CD4-positive, alpha-beta T cell treated with Interleukin-21 for 1 hour (primary cell): ENCODE data around the gene PRDM8.

Experiments used
- DNase-seq: peaks from one replicate; pipeline ENCODE4 v3.0.0-alpha.2; 2020

Gene PRDM8

DNA sequence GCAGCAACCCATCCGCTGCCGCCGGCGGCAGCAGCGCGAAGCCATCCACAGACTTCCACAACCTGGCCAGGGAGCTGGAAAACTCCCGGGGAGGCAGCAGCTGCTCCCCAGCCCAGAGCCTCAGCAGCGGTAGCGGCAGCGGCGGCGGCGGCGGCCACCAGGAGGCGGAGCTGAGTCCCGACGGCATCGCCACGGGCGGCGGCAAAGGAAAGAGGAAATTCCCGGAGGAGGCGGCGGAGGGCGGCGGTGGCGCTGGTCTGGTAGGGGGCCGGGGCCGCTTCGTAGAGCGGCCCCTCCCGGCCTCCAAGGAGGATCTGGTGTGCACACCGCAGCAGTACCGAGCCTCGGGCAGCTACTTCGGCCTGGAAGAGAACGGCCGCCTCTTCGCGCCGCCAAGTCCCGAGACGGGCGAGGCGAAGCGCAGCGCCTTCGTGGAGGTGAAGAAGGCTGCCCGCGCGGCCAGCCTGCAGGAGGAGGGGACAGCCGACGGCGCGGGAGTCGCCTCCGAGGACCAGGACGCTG lies 4.9 kb downstream of the PRDM8 start:
- peak; percentile 82 for DNase-seq

- peak; percentile 65 for DNase-seq
Observed at GRCh38 chr4:80202741-80203553, 5.6 kb downstream of the PRDM8 start.

DNA sequence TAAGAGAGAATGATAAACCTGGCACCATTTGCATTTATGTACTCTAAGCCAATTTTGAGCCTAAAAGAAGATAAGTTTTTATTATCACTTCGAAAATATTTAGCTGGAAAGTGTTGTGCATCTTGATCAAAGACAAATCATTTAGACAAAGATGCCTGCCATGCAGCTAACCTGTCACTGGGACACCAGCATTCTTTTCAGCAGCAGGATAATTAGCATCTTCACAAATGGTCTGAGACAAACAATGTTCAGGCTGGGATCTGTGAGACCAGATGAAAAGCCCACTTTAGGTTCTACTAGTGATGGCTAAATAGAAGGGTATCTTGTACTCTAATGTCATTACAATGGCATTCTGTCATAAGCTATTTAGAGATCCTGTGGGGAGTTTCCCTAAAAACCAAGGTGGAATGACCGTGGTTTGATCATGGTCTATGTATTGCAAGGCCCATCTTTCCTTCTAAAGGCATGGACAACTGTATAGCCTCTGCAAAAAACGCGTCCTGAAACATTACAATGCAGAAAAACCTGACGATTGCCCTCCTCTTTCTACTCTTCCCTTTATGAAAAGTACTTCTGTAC lies 7.2 kb downstream of the PRDM8 start:
- DNase-seq = no peak

DNA sequence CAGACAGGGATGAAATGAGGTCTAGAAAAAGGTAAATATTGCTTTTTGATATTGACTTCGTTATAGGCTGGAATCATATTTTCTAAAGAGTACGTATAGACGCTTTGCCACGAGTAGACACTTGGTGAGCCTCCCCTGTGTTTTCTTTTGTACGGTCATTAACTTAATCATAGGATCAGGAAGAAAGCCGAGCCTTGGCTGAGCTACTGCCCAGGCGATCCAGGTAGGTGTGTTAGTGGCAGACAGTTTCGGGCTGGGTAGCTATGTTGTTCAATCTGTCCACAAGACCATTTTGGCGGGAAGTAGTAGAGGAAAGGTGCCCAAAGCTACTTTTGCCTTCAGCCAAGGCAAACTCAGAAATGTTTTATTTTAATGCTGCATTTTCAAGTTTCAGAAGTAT lies 8.8 kb downstream of the PRDM8 start:
- no peak for DNase-seq

- no peak for DNase-seq
Observed at GRCh38 chr4:80206521-80207171, 9.3 kb downstream of the PRDM8 start.

DNA sequence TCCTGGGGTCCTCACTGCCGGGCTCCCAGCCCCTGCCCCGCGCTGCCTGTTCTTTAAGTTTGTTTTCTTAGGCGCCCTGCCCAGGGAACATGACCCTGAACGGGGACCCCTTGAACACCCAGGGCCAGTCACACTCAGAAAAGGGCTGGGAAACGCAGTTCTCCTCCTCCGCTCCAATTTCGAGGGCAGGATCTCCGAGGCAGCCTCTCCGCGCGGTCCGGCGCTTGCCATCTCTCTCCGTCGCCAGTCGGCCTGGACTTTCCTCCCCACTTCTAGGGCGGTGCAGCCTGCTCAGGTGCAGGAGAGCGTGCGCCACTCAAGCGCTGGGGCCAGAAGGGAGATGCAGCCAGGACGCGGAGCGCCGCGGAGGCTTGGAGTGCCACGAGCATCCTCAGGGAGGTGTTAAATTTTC lies 9.9 kb downstream of the PRDM8 start:
- DNase-seq = no peak

DNA sequence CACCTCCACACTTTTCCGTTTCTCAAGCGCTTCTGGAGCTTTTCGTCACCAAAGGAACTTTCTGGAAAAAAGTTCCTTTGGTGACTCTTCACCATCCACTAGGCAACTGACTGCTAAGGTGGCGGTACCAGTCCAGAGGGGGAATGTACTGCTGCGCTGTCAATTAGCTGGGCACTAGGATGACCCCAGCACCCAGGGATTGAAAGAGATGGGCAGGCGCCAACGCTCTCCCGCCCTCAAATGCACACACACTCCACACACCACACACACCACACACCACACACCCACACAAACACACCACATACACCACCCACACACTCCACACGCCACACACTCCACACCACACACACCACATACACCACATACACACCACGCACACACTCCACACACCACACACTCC lies 10.4 kb downstream of the PRDM8 start:
- DNase-seq = no peak

GRCh38 chr4:80208610-80209339 lies 11.5 kb downstream of the PRDM8 start:
- DNase-seq = no peak

GRCh38 chr4:80209340-80209701 lies 12.0 kb downstream of the PRDM8 start:
- no peak for DNase-seq

GRCh38 chr4:80210549-80210948 lies 13.2 kb downstream of the PRDM8 start:
- no peak for DNase-seq

- no peak for DNase-seq
Observed at GRCh38 chr4:80213117-80213815, 16.0 kb downstream of the PRDM8 start.

DNA sequence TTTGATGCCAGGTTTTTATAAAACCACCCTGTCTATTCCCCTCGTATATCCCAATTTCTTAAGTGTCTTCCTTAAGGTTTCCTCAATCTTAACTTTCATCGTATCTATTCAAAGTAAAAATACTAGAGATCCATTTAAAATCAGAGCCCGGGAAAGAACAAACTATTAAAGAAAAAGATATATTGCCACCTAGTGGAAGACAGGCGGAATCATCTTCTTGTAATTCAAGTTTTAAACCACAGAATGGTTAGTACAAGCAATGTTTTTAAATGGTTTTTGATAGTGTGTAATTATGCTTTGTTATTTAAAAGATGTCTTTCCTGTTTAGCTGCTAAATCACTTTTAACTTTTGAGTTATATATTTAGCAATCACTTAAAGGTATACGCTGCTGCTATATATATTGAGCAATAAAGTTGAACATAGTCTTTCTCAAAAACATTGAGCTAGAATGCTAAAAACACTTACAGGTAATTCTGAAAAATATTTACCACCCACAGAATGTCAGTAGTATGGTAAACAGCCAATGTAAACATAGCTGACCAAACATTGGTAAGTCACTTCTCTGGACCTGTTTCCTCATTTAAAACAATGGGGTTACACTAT lies 18.2 kb downstream of the PRDM8 start:
- DNase-seq = peak; percentile 47

DNA sequence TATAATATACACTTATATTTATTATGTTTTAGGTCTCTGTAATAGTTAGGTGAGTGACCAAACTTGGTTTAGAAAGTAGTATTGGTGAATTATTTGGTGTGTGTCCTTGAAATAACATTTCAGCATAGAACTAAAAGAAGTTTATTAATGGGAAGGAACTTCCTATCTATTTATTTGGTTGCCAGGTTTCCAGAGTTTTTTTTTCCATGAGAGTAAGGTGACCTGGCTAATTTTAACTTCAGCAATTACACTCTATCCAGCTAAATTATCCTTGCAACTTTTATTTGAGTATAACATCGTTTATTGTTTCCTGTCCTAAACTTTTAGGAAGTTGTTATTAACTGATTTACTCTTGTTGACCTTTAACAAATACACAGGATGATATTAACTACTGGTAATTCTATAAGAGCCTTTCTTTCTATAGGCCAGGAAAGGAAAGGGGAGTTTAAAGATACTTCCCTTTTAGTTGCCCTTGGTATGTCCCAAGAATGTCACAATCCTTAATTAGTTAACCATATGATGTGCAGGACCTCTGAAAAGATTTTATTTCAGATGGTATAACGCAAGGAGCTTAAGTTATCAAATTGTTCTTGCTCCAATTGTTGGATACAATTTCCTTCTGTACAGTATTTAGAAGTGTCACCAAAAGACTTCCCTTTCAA lies 18.9 kb downstream of the PRDM8 start:
- no peak for DNase-seq

GRCh38 chr4:80219301-80220025 lies 22.2 kb downstream of the PRDM8 start:
- DNase-seq = no peak

- DNase-seq = no peak
Observed at GRCh38 chr4:80220711-80221110, 23.4 kb downstream of the PRDM8 start.

DNA sequence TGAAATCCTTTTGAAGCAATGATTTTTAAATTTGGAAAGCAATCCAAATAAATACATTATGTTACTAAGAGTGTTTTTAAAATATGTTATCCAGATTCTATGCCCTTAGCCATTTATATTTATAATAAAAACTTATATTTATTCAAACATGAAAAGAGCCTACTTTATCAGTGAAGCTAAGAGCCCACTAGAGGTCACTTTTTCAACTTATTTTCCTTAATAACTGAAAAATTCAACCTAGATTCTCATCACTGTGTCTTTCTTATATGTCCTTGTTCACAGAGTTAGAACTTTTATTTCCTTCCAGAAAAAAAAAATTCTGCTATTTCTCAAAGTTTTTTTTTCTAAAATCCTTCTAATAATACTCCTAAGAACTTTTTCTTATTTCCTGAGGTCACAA lies 23.9 kb downstream of the PRDM8 start:
- no peak for DNase-seq

- DNase-seq = no peak
Observed at GRCh38 chr4:80225595-80225994, 28.3 kb downstream of the PRDM8 start.

DNA sequence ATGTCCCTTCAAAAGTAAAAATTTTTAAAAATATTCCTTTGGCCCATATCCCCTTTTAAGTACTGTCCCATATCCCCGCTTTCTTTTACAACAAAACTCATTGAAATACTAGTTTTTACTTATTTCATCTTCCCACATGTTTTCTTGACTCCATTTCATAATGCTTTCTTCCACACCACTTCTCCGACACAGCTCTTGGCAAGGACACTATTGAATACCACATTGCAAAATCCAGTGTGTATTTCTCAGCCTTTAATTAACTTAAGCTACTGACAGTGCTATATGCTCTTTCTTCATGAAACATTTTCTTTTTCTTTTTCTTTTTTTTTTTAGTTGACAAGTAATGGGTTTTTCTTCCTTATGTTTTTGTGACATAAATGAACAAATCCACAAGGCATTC lies 28.8 kb downstream of the PRDM8 start:
- no peak for DNase-seq

- no peak for DNase-seq
Observed at GRCh38 chr4:80228460-80228859, 31.2 kb downstream of the PRDM8 start.

DNA sequence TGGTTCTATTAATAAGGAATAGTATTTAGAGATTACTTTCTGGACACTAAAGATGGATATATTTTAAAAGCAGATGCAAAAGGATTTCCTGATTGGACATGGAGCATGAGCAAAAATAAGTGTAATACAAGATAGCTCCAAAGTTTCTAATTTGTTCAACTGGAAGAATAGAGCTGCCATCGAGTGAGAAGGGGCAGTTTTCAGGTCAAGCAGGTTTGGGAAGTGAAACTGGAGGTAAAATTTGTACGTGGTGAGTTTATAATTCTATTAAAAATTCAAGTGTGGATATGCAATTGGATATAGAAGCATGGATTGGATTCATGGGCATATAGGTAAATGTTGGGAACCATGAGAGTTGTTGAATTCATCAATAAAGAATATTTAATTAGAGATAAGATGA lies 31.8 kb downstream of the PRDM8 start:
- no peak for DNase-seq

DNA sequence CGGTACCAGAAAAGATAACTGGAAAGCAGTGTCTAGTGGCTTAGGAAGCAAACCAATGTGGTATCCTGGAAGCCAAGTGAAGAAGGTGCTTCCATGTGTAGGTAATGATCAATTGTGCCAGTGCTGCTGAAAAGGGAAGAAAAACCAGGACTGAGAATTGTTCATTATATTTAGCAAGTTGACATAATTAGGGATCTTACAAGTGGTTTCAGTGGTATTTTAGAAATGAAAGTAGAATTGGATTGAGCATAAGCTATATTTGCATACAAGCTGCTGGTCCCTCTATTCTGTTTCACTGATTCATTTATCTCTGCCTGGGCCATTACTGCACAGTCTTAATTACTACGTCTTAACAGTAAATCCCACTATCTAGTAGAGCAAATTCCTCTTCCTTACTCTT lies 32.3 kb downstream of the PRDM8 start:
- DNase-seq = no peak
